B cell (primary cell): ENCODE measurements around the gene KCNH1.

Source experiments
- EZH2 ChIP-seq: IDR thresholded peaks from 2 replicates; pipeline ENCODE4 v1.6.1; 2012; ENCODE audit warnings: borderline replicate concordance, low read depth, mild to moderate bottlenecking, moderate library complexity, low read length; ENCODE audit not compliant: insufficient read depth, poor library complexity, severe bottlenecking
- TF ChIP-seq, protein P1 (sequence below): fragments of 200-600 bp; IDR thresholded peaks from one replicate; pipeline ENCODE4 v1.8.0; 2022; ENCODE audit warnings: antibody characterized with exemption, mild to moderate bottlenecking

DNA sequence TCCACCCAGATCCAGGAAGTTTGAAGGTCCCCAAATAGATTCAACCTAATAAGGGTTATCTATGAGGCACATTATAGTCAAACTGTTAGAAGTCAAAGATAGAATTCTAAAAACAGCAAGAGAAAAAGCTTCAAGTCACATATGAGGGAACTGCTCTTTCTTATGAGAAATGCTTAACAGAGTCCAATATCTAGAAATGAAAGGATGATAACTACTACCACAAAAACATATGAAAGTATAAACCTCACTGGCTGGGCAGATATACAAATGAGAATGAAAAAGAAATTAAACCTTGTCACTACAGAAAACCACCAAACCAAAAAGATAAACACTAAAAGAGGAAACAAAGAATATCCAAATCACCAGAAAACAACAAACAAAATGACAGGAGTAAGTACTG lies 201.8 kb downstream of the KCNH1 start:
- TF ChIP-seq EZH2, result no peak
- TF ChIP-seq, protein P1, sequence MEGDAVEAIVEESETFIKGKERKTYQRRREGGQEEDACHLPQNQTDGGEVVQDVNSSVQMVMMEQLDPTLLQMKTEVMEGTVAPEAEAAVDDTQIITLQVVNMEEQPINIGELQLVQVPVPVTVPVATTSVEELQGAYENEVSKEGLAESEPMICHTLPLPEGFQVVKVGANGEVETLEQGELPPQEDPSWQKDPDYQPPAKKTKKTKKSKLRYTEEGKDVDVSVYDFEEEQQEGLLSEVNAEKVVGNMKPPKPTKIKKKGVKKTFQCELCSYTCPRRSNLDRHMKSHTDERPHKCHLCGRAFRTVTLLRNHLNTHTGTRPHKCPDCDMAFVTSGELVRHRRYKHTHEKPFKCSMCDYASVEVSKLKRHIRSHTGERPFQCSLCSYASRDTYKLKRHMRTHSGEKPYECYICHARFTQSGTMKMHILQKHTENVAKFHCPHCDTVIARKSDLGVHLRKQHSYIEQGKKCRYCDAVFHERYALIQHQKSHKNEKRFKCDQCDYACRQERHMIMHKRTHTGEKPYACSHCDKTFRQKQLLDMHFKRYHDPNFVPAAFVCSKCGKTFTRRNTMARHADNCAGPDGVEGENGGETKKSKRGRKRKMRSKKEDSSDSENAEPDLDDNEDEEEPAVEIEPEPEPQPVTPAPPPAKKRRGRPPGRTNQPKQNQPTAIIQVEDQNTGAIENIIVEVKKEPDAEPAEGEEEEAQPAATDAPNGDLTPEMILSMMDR, result no peak
